GM18868 (cell line): Measurements from ENCODE around the gene EIF1.
"Not testable (repeated sequence)": the region's sequence is repeated elsewhere in the genome, so short reads cannot be mapped to it uniquely, and the experiment has no call there.

ENCODE experiments used
- ATAC-seq: cut with Tn5 transposase; IDR thresholded peaks from one replicate; pipeline ENCODE4 v1.9.1; 2021; ENCODE audit warnings: mild to moderate bottlenecking, moderate library complexity; ENCODE audit not compliant: unreplicated experiment

The EIF1 gene

DNA sequence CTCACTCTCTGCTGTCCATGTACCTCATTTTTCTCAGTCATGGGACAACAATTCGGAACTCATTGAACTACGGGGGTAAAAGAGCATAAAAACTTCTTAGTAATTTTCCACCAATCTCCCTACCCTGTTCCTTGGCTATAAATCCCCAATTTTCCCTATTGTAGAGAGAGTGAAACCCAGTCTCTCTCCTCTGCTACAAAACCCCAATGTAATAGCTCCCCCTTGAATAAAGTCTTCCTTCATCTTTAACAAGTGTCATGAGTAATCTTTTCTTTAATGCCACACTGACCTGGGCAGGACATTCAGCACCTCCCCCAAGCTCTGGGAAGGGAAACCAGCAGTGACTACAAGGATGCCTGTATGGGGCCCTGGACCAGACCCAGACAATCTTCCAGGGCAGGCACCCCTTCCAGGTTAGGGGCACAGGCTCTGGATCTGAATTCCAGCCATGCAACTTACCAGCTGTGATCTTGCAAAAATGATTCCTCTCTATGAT, 10.2 kb upstream of the EIF1 start:
- no peak for ATAC-seq

DNA sequence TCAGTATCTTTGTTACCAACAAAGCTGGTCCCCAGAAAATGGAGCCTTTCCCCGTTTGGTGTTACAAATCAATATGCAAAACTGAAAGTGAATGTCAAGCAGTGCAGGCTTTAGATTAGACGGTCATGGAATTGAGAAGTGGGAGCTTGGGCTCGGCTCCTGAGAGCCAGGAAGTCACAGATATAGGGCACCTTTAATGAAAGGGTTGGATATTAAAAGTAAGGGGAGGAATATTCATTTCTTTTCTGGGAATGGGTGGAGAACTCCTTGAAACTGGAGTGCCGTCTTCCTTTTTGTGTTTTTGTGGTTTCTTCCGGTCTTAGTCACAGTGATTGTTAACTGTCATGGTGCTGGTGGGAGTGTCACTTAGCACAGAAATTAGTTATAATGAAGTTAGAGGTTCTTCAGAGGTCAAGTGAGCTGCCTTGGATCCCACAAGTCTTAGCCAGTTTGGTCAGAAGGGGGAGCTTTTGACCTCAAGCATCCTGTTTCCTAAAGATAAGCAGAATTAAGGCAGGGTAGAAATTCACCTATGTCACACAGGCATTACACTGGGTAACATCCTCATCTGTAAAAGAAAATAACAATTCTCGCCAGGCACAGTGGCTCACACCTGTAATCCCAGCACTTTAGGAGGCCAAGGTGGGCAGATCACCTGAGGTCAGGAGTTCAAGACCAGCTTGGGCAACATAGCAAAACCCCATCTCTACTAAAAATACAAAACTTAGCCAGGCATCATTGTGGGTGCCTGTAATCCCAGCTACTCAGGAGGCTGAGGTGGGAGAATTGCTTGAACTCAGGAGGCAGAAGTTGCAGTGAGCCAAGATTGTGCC, 9.6 kb upstream of the EIF1 start:
- ATAC-seq, result no peak

DNA sequence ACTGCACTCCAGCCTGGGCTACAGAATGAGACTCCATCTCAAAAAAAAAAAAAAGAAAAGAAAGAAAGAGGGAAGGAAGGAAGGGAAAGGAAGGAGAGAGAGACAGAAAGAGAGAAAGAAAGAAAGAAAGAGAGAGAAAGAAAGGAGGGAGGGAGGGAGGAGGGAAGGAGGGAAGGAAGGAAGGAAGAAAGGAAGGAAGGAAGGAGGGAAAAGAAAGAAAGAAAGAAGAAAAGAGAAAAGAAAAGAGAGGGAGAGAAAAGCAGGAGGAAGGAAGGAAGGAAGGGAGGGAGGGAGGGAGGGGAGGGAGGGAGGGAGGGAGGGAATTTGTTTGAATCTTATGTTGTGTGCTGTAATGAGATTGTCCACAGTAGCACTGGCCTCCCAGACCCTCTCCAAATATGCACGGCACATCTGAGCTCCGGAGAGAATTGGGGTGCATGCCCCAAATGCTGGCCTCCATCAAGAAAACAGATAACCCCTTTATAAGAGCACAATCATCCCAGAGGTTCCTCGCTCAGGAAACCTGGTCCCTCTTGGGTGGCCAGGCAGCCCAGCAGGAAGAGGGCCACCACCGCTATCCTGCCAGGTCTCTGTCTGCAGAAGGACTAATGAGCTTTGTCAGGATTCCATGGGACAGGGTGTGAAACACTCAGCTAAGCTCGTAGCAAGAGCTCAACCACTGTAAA, 8.8 kb upstream of the EIF1 start:
- no peak for ATAC-seq

DNA sequence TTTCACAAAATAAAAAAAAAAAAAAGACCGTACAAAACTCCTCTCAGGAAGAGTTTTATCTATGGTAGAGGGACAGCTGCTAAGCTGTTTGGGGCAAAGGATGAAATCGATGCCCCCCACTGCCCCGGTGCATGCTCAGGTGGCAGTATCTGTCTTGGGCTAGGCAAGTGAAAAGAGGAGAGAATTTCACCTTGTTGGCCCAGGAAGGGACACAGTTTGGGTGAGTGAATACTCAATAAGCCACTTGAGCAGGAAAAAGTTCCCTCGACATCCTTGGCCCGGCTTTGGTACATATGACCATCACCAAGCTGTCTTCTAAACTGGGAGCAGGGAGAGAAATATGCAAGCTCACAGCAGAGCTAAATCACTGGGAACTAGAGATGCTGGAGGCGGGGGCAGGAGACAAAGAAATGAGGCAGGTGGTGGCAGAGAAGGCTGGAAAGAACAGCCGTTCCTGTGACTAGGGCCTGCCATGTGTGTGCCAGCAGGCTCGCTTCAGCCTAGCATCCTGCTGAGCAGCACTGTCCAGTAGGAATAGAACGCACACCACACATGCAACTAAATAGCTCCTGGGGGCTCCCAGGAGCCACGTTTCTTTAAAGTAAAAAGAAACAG, 8.2 kb upstream of the EIF1 start:
- no peak for ATAC-seq

DNA sequence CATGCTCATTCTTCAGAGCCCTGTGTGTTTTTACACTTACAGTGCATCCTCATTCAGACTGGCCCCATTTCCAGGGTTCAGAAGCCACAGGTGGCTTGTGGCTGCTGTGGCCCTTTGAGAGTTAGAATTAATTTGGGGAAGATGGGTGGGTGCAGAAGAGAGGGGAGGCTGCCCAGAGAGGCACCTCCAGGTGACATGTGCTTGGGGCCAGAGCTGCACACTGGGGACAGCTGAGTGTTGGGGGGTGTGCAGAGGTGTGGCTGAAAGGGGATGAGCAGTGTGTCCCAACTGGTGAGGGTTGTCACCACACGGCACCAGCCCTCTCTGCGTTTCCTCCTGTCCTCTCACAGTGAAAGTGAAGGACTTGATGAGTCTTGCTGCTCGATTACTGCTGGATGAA, 6.9 kb upstream of the EIF1 start:
- no peak for ATAC-seq

DNA sequence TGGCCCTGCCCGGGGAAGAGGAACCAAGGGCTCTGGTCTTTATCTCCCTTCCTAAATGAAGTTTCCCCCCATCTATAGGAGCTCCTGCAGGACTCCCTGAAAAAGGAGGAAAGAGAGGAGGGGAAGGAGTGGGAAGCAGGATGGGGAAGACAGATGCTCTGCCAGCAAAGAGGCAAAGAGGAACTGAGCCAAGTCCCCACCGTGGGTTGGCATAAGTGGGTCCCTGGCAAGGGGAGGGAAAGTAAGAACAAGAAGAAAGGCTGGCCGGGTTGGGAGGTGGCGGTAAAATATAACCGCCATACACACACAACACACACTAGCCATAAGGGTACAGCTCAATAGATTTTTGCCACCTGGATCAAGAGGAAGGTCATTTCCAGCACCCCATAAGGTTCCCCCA, 6.1 kb upstream of the EIF1 start:
- no peak for ATAC-seq

DNA sequence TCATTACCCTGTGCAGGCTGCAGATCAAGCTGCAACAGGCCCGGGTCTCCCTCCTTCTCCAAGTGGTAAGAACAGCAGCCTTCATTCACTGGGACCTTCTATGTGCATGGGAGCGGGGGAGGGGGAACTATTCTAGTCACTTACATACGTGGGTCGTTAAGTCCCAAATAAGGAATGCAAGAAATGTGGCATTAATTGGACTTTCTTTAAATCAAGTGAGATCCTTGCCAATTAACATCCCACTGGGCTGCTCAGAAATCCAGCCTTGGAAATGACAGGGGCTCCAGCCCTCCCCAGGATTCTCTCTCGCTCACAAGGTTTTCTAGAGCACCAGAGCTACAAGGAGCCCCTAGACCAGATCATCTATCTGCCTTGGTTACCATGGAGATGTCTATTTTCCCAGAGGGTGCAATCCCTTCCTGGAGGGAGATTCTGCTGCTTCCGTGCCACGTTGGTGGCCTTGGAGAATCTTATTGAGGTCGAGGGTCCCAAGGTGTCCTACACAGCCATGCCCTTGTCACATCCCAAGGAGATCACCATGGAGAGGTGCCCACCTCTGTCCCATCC, 5.2 kb upstream of the EIF1 start:
- no peak for ATAC-seq

DNA sequence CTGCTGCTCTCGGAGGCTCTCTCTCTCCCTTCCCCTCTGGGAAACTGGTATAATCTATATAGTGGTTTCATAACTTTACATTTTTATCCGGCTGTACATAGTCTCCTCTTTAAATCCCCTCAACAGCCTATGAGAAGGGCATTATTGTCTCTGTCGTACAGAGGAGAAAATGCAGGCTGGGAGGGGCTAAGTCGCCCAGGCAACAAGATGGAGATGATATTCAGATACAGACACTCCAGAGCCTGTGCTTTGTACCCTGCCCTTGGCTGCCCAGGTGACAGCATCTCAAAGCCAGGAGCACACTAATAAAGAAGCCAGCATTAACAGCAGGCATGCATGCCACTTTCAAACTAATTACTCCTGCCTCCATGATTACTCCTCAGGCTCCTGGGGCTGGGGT, 4.7 kb upstream of the EIF1 start:
- no peak for ATAC-seq

DNA sequence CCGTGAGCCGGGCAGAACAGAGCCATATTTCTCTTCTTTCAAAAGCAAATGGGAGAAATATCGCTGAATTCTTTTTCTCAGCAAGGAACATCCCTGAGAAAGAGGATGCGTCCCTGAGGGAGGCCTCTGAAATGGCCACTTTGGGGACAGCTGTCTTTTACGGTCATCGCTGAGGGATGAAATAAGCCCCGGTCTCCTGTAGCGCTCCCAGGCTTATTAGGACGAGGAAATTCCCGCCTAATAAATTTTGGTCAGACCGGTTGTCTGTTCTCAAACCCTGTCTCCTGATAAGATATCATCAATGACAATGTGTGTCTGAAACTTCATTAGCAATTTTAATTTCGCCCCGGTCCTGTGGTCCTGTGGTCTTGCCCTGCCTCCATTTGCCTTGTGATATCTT, 2.9 kb upstream of the EIF1 start:
- not testable (repeated sequence) for ATAC-seq

DNA sequence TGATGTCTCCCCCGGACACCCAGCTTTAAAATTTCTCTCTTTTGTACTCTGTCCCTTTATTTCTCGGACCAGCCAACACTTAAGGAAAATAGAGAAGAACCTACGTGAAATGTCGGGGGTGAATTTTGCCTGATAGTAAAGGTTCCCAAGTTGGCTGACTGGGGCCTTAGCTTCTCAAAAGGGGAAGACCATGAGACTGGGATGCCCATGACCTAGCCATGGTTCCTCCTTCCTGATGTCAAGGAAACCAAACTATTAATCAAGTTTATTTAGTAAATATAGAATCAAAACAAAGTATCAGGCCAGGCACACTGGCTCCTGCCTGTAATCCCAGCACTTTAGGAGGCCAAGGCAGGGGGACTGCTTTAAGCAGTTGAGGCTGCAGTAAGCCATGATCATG, 2.4 kb upstream of the EIF1 start:
- no peak for ATAC-seq

DNA sequence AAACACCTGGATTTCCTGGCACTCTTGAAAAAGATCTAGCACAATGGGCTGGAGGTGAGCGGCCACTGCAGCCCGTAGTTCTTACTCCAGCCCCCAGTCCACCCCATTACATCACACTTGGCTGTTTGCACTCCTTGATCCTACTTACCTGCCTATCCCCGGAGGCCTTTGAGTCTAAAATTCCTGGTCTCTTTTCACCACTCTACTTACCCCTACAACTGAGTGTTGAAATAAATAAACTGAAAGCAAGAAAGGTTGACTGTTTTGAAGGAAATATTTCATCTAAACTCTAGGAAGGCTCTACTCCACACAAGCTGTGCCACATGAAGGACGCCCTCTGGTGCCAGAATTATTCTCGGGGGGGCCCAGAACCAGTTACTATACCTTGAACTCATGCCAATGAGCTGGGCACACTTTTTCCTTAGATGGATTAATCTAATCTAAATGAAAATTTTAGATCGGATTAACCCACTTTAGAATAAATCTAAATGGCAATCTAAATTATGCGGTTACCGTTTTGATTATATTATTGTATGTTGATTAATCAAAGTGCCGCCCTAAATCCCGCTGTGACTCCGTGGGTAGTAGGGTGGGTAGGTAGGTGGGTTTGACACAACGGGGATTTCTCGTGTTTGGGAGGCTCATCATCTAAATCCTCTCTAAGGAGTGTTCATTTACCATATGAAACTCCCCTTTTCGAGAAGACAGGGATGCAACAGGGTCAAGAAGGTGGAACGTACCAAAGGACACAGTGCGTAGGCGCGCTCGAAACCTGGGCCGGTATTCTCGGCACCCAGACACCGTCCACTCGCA, 651 bp upstream of the EIF1 start:
- ATAC-seq, result peak; percentile 5

DNA sequence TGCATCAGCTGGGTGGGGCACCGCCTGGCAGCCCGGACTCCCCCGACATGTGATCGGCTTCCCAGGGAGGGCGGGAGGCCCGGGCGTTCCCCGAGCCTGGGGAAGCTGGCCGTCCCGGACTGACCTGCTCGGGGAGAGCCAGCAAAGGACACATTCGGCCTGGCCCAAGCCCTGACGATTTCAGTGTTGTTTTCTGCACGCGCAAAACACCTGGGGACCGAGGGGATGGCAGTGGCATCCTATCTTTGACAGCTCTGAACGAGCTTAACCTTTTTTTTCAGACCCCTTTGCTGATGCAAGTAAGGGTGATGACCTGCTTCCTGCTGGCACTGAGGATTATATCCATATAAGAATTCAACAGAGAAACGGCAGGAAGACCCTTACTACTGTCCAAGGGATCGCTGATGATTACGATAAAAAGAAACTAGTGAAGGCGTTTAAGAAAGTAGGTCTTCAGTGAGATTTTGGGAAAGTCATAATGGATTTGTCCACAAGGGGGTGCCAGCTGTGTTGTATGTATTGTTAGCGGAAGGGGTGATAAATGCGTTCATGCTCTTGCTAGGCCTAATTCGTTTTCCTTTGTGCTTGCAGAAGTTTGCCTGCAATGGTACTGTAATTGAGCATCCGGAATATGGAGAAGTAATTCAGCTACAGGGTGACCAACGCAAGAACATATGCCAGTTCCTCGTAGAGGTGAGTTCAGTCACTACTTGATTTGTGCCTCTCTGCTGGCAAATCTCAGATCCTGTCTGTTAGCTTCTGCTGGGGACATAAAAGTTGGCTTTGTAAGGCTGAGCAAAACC, 1.0 kb downstream of the EIF1 start:
- ATAC-seq, result no peak

DNA sequence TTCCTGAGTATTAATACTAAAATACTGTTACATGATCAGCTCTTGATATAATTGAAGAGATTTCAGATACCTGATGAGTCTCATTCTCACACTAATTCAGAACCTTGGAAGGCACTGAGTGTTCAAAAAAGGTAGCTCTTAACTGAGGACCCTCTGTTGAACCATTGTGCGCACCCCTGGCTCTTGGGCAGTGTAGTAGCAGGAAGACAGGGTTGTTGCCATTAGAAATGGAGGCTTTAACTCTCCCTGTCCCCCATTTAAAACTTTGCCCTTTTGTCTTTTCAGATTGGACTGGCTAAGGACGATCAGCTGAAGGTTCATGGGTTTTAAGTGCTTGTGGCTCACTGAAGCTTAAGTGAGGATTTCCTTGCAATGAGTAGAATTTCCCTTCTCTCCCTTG, 1.8 kb downstream of the EIF1 start:
- no peak for ATAC-seq

DNA sequence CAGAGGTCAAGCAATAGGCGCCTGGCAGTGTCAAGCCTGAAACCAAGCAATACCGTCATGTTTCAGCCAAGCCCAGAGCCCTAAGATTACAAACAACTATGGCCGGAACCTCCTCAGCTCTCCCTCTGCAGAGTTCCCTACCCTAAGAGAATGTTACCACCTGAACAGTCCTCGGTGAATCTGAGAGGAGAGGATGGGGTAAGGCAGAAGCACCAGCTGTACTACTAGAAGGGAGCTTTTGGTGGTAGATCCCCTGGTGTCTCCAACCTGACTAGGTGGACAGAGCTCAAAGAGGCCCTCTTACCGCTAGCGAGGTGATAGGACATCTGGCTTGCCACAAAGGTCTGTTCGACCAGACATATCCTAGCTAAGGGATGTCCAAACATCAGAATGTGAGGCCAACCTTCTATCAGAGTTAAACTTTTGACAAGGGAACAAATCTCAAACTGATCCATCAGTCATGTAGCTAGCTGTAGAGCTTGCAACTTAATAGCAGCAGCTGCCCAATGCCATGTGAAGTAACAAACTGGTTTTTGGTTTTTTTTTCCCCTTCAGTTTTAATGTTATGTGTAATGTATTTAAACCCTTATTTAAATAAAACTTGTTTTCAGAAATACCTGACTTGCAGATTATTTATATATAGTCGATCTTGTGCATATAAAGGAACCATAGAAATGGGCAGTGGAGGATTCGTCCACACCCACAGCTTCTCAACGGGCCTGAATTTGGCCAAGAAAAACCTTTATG, 2.5 kb downstream of the EIF1 start:
- no peak for ATAC-seq

DNA sequence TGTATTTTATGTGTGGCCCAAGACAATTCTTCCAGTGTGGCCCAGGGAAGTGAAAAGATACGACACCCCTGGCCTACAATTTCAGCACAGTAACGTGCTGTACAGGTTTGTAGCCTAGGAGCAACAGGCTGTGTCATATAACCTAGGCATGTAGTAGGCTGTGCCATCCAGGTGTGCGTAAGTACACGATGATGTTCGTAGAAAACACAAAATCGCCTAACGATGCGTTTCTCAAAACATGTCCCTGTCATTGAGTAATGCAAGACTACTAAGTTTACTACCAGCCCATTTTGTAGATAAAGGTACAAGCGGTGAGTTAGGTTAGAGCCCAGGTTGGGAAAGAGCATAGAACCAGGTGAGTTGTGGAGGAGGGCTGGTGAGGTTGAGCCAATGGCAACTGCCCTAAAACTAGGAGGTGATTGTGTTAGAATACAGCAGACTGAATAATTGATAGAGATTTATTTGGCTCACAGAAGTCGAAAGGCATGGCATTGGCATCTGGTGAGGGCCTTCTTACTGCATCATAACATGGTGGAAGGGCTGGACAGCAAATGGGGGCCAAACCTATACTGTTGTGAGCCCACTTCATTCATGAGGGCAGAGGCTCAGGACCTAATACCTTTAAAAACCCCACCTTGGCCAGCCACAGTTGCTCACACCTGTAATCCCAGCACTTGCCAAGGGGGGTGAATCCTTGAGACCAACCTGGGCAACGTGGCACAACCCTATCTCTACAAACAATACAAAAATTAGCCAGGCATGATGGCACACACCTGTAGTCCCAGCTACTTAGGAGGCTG, 4.2 kb downstream of the EIF1 start:
- no peak for ATAC-seq

DNA sequence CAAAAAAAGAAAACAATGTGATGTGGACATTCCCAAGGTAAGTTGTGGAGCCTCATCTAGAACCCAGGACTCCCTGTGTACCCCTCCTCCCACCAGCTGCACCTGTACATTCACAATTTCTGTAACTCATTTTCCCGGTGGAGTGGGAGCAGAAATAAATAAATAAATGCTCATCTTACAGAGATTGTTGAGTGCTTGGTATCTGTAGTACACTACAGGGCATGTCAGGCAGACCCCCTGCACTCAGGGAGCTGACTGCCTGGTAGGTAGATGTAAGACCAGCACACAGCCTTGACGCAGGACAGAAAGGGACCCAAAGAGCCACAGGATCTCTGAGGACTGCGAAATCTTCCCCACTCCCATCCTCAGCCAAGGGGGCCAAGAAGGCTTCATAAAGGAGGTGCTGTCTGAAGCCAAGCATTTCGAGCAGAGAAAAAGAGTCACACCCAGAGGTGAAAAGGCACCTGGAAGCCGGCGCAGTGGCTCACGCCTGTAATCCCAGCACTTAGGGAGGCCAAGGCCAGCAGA, 6.5 kb downstream of the EIF1 start:
- no peak for ATAC-seq

DNA sequence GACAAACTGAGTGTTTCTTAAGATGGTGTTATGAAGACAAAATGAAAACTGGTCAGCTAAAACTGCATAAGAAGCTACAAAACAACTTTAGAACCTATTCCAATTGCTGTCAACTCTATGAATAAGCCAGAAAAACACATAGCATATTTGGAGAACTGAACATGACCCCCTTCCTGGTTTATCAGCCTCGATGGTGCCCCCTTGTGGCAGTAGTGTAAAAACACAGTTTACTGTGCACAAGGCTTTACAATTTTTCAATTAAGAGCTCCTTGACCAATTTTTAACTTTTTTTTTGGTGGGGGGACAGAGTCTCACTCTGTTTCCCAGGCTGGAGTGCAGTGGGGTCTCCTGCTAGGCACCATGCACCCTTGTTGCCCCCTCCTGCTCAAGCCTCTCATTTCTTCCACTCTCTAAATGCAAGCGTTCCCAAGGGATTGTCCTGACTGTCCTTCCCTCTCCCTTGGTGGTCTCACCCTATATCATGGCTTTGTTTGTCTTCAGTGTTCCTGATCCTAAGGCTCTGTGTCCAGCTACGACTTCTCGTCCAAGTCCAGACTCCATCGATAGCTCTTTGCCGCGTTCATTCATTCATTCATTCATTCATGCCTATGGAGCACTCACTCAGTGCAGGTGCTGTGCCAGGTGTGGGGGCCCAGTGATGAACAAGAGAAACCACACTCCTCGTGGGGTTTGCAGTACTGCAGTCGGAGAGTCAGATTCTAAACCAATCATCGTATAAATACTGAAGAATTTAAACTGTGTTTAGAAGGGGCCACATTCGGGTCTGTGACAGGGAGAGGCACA, 7.5 kb downstream of the EIF1 start:
- ATAC-seq, result no peak
